Measurements from ENCODE around the gene TRPM1. TPM values are rescaled to one million over a fixed set of nuclear protein-coding genes. Genes with fewer than 3 reads are reported as not detected.

TRPM1 gene
- total RNA-seq, 1 donor from 2014 or later = not detected

GRCh38 chr15:31081056-31081455, 20.5 kb downstream of the TRPM1 start:
- DNase-seq = no peak
- TF ChIP-seq CTCF (IDR thresholded peaks at IDR 0.05) = no peak
- peak; percentile 16 for ATAC-seq (ENCODE audit: low read depth)
- POLR2A ChIA-PET = no interaction called here
- intact Hi-C loops (cut with micrococcal nuclease) = loop anchor here (5.0 kb wide), 2 partner anchors 34 to 41 kb away; no protein-coding TSS in a partner anchor
- CTCF ChIA-PET = no interaction called here
- Mint-ChIP-seq H3K9me3 (no peaks in the 10 kb centered on the region), H3K4me3 (peak overlapping the region; percentile 83), H3K36me3 (ENCODE audit: low read depth) (no peaks in the 10 kb centered on the region), H3K27ac (no peak overlapping the region), H3K4me1 (peaks cover 49% of the 10 kb centered on the region), H3K27me3 (no peaks in the 10 kb centered on the region)

DNA sequence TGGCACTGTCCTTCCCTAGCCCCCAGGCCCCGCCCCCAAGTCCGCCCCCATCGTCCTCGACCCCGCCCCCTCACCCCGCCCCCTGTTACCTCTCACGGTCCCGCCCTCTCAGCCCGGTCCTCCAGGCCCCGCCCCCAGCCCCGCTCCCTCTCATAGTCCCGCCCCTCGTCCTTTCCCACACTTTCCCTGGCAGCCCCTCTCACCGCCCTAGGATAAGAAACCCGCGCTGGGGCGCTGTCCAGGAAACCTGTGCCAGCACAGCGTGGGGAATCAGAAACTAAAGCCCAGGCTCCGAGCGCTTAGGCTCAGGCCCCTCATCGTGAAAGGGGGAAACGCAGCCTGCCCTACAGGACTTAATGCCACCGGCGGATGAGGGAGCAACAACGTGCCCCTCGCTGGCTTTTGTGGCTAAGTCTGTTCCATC, 20.9 kb downstream of the TRPM1 start:
- Mint-ChIP-seq H3K27ac (no peak overlapping the region), H3K36me3 (ENCODE audit: low read depth) (no peaks in the 10 kb centered on the region), H3K4me1 (peaks cover 49% of the 10 kb centered on the region), H3K4me3 (peak overlapping the region; percentile 83), H3K27me3 (no peaks in the 10 kb centered on the region), H3K9me3 (no peaks in the 10 kb centered on the region)
- no peak for TF ChIP-seq CTCF (IDR thresholded peaks at IDR 0.05)
- peak; percentile 90 for ATAC-seq (ENCODE audit: low read depth)
- POLR2A ChIA-PET = no interaction called here
- CTCF ChIA-PET = no interaction called here
- peak; percentile 42 for DNase-seq
- intact Hi-C loops (cut with micrococcal nuclease) = loop anchor here (1.0 to 5.0 kb wide), 3 partner anchors 33 to 89 kb away; partner anchors contain the start of gene MTMR10

GRCh38 chr15:31079519-31079918, 22.0 kb downstream of the TRPM1 start:
- H3K4me1 Mint-ChIP-seq = peaks cover 49% of the 10 kb centered on the region
- no peaks in the 10 kb centered on the region for H3K27me3 Mint-ChIP-seq
- CTCF ChIA-PET = no interaction called here
- peaks cover 3% of the 10 kb centered on the region for H3K9me3 Mint-ChIP-seq
- ATAC-seq (ENCODE audit: low read depth) (no peak), DNase-seq (no peak)
- POLR2A ChIA-PET = no interaction called here
- H3K27ac Mint-ChIP-seq = no peak overlapping the region
- no peaks in the 10 kb centered on the region for H3K36me3 Mint-ChIP-seq (ENCODE audit: low read depth)
- intact Hi-C loops (cut with micrococcal nuclease) = no loop called here
- no peak for TF ChIP-seq CTCF (IDR thresholded peaks at IDR 0.05)
- H3K4me3 Mint-ChIP-seq = peak overlapping the region; percentile 62

DNA sequence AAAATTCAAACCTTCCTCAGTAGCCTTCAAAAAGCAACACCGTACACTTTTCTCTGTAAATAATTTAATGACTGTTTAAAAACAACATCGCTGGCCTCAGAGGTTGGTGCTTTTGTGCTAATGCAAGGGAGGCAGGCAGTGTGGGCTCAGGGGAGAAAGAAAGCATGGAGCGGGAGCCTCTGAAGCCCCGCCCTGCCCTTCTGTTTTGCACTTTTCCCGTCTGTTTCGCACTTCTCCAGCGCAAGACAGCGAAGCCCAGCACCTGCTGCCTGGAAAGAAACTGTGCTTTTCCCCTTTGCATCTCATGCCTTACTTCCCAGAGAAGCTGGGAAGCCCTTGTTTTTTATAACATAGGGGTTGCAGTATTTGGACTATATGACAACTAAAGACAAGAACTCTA, 23.1 kb downstream of the TRPM1 start:
- Mint-ChIP-seq H3K36me3 (ENCODE audit: low read depth) (no peaks in the 10 kb centered on the region), H3K9me3 (peaks cover 6% of the 10 kb centered on the region), H3K4me1 (peaks cover 41% of the 10 kb centered on the region), H3K27ac (no peak overlapping the region), H3K27me3 (no peaks in the 10 kb centered on the region), H3K4me3 (no peak overlapping the region)
- ATAC-seq (ENCODE audit: low read depth) (no peak), DNase-seq (no peak)
- intact Hi-C loops (cut with micrococcal nuclease) = no loop called here
- TF ChIP-seq CTCF (IDR thresholded peaks at IDR 0.05) = no peak
- CTCF ChIA-PET = no interaction called here
- POLR2A ChIA-PET = no interaction called here

DNA sequence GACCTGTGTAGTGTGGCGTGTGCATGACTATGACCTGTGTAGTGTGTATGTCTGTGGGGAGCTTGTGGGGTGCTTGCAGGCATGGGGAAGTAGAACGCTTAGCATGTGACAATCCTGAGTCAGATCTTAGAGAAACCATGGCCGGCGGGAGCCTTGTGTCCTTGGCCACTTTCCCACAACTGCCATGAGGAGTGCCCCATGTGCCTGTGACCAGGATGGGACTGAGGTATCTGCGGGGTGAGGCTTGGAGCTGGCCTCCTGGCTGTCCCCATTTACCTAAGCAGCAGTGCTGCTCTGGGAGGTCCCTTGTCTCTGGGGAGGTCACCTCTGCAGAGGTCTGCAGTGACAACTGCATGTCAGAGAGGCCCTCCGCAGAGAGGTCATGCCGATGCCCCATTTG, 23.6 kb downstream of the TRPM1 start:
- H3K36me3 Mint-ChIP-seq (ENCODE audit: low read depth) = no peaks in the 10 kb centered on the region
- CTCF ChIA-PET = no interaction called here
- POLR2A ChIA-PET = no interaction called here
- H3K27ac Mint-ChIP-seq = no peak overlapping the region
- DNase-seq (no peak), ATAC-seq (ENCODE audit: low read depth) (no peak)
- H3K4me1 Mint-ChIP-seq = peaks cover 36% of the 10 kb centered on the region
- no peak overlapping the region for H3K4me3 Mint-ChIP-seq
- TF ChIP-seq CTCF (IDR thresholded peaks at IDR 0.05) = no peak
- H3K27me3 Mint-ChIP-seq = no peaks in the 10 kb centered on the region
- intact Hi-C loops (cut with micrococcal nuclease) = no loop called here
- H3K9me3 Mint-ChIP-seq = peaks cover 6% of the 10 kb centered on the region
